Vagina (tissue), 2 donors: Measurements from ENCODE around the gene MYL11. TPM values are rescaled to one million over a fixed set of nuclear protein-coding genes. Genes with fewer than 3 reads are reported as not detected.

Source experiments
- DNase-seq, 2 donors: peaks; one replicate each; pipeline ENCODE4 v3.0.0-alpha.2; 2017; ENCODE audit errors: extremely low spot score in 2 of 2
- H3K27ac ChIP-seq: fragments of 200-600 bp; sonication (generic); one replicate; pipeline ENCODE4 v1.5.1; 2019
- H3K27me3 ChIP-seq: fragments of 200-600 bp; sonication (generic); one replicate; pipeline ENCODE4 v1.5.1; 2019
- H3K36me3 ChIP-seq, 2 donors: fragments of 200-600 bp; sonication (generic); one replicate each; pipeline ENCODE4 v1.5.1; 2017 to 2019
- H3K4me1 ChIP-seq: fragments of 200-600 bp; sonication (generic); one replicate; pipeline ENCODE4 v1.5.1; 2019
- H3K4me3 ChIP-seq, 2 donors: fragments of 200-600 bp; sonication (generic); 1 replicate in 1 of 2; 2 replicates in 1 of 2; pipeline ENCODE4 v1.5.1; 2016 to 2019
- H3K9me3 ChIP-seq: fragments of 200-600 bp; sonication (generic); one replicate; pipeline ENCODE4 v1.5.1; 2019
- POLR2A ChIP-seq, 2 donors: fragments of 450-650 bp; IDR thresholded peaks; one replicate each; pipeline ENCODE4 v1.6.1; 2017; ENCODE audit warnings: antibody characterized with exemption in 2 of 2, mild to moderate bottlenecking in 2 of 2, moderate library complexity in 2 of 2
- POLR2AphosphoS5 ChIP-seq, 2 donors: sonication (generic); formaldehyde crosslinking; IDR thresholded peaks; one replicate each; pipeline ENCODE4 v1.9.0; 2017; ENCODE audit warnings: antibody characterized with exemption in 2 of 2, mild to moderate bottlenecking in 2 of 2, low read depth in 1 of 2; ENCODE audit not compliant: insufficient read depth in 1 of 2
- intact Hi-C: fragments of 100-400 bp; cut with DNase I; formaldehyde crosslinking; loops from one replicate; pipeline ENCODE4 v1.15.1; 2023
- total RNA-seq: library from RNA; depleted of rRNA; stranded (reverse); fragments of >200 nt; gene quantifications from one replicate; pipeline ENCODE4 v1.2.3, GENCODE V29; 2016
- TF ChIP-seq, protein P1 (sequence below), 3 experiments: fragments of 450-650 bp in 2 of 3; fragments of 200-600 bp in 1 of 3; sonication (generic) in 1 of 3; IDR thresholded peaks; one replicate each; pipeline ENCODE4 v1.5.1; 2017 to 2019; ENCODE audit warnings: antibody characterized with exemption in 3 of 3, mild to moderate bottlenecking in 2 of 3, moderate library complexity in 2 of 3

The MYL11 gene
- total RNA-seq, 1 donor from 2014 or later, result not detected

DNA sequence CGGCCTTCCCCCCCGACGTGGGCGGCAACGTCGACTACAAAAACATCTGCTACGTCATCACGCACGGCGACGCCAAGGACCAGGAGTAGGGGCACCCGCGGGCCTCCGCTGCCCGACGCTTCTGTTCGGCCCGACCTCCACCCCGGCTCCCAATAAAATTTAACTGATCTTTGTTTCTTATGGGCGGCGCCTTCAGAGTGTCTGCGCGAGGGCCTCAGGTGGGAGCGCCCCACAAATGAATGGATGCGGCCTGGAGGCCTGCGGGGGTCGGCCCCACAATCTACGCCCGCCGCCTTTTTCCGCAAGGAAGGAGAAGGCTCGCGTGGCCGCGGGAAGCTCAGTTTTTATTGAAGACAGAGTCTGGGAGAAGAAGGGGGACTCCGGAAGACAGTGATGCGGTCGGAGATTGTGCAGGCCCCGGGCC, 3.2 kb downstream of the MYL11 start:
- Histone ChIP-seq H3K4me3 (peak overlapping the region; percentile 75 to 81), H3K36me3 (no peaks in the 10 kb centered on the region), H3K9me3 (no peaks in the 10 kb centered on the region), H3K4me1 (peaks cover 32% of the 10 kb centered on the region), H3K27ac (peak overlapping the region; percentile 99), H3K27me3 (no peaks in the 10 kb centered on the region)
- DNase-seq, result peak in 1 of 2 donors; percentile 99
- intact Hi-C loops, result loop anchor here (5.0 to 10.0 kb wide), 2 partner anchors 571 to 1497 kb away; partner anchors contain the start of genes MAZ and ZNF267
- TF ChIP-seq POLR2A (IDR thresholded peaks at IDR 0.05) (peak in 1 of 2 donors; percentile 38), POLR2AphosphoS5 (IDR thresholded peaks at IDR 0.05; ENCODE audit: insufficient read depth in 1 of 2, low read depth in 1 of 2) (peak in 1 of 2 donors; percentile 99)
- TF ChIP-seq, protein P1, sequence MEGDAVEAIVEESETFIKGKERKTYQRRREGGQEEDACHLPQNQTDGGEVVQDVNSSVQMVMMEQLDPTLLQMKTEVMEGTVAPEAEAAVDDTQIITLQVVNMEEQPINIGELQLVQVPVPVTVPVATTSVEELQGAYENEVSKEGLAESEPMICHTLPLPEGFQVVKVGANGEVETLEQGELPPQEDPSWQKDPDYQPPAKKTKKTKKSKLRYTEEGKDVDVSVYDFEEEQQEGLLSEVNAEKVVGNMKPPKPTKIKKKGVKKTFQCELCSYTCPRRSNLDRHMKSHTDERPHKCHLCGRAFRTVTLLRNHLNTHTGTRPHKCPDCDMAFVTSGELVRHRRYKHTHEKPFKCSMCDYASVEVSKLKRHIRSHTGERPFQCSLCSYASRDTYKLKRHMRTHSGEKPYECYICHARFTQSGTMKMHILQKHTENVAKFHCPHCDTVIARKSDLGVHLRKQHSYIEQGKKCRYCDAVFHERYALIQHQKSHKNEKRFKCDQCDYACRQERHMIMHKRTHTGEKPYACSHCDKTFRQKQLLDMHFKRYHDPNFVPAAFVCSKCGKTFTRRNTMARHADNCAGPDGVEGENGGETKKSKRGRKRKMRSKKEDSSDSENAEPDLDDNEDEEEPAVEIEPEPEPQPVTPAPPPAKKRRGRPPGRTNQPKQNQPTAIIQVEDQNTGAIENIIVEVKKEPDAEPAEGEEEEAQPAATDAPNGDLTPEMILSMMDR (IDR thresholded peaks at IDR 0.05), result no peak

DNA sequence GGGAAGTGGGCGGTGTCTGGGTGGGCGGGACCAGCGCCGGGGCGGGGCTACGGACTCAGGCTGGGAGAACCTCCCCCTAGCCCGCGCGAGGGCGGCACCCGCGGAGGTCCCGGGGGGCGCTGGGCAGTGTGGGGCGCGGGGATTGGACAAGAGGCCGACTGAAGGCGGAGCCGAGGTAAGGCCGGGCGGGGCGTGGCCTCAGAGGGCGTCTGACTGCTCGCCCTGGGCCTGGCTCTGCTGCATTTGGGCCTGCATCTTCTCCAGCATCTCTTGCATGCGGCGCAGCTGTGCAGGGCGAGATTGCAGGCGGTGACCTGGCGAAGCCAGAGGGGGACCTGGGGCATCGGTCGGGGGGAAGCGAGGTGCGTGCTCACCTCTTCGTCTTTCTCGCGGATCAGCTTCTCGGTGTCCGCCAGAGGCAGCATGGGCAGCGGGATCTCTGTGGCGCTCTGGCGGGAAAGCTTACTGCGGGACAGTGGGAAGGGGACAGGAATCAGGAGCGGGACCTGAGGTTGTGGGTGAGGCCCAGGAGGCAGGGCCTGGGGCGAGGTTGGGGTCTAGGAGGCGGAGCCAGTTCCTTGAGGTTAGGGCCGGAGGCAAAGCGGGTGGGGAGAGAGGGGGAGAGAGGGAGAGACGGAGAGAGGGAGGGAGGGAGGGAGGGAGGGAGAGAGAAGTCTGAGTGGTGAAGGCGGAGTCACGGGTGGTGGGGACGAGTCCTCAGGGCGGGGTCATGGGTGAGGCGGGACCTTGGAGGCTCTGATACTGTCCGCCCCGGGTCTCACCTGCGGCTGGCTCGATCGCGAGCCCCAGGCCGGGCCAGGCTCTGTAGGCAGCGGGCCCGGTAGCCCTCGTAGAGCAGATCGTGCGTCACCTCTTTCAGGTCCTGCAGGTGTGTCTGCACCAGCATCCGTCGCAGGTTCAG, 3.9 kb downstream of the MYL11 start:
- peak; percentile 91 to 99 for DNase-seq
- intact Hi-C loops, result loop anchor here (5.0 to 10.0 kb wide), 2 partner anchors 571 to 1496 kb away; partner anchors contain the start of genes MAZ and ZNF267
- Histone ChIP-seq H3K27ac (peak overlapping the region; percentile 99), H3K9me3 (no peaks in the 10 kb centered on the region), H3K4me1 (peaks cover 32% of the 10 kb centered on the region), H3K36me3 (no peaks in the 10 kb centered on the region), H3K4me3 (peak overlapping the region; percentile 75 to 81), H3K27me3 (no peaks in the 10 kb centered on the region)
- peak; percentile 42 to 92 for TF ChIP-seq POLR2AphosphoS5 (IDR thresholded peaks at IDR 0.05; ENCODE audit: insufficient read depth in 1 of 2, low read depth in 1 of 2)
- TF ChIP-seq, protein P1 (IDR thresholded peaks at IDR 0.05), result no peak
- TF ChIP-seq POLR2A (IDR thresholded peaks at IDR 0.05), result peak in 1 of 2 donors; percentile 68

DNA sequence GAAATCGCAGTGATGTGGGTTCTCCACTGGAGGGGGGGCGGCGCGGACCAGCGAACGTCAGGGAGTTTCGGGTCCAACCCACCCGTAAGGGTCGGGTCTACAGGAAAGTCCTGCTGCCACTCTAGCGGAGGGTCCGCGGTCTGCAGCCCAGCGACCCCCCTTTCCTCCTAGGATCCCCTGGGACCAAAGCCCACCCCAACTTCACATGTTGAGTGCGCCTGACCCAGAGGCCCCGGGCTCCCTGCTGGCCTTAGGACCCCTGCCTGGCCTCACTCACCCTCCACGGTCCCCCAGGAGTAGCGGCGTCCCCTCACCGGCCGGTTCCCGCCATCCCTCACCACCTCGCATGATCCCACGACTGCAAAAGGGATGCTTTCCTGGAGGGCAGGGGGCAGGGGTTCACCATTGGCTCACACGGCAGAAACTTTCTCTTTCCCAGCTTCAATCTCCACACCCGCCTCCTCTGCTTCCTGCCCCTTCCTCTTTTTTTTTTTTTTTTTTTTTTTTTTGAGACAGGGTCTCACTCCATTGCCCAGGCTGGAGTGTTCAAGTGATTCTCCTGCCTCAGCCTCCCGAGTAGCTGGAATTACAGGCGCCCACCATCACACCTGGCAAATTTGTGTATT, 4.7 kb downstream of the MYL11 start:
- no peaks in the 10 kb centered on the region for H3K36me3 ChIP-seq
- intact Hi-C loops, result loop anchor here (5.0 to 10.0 kb wide), 2 partner anchors 572 to 1496 kb away; partner anchors contain the start of genes MAZ and ZNF267
- peak overlapping the region; percentile 99 for H3K27ac ChIP-seq
- H3K4me1 ChIP-seq, result peaks cover 32% of the 10 kb centered on the region
- H3K9me3 ChIP-seq, result no peaks in the 10 kb centered on the region
- no peak for DNase-seq
- no peak for TF ChIP-seq POLR2AphosphoS5 (IDR thresholded peaks at IDR 0.05; ENCODE audit: insufficient read depth in 1 of 2, low read depth in 1 of 2)
- TF ChIP-seq POLR2A (IDR thresholded peaks at IDR 0.05), result no peak
- TF ChIP-seq, protein P1 (IDR thresholded peaks at IDR 0.05), result no peak
- H3K27me3 ChIP-seq, result no peaks in the 10 kb centered on the region
- peak overlapping the region; percentile 75 to 81 for H3K4me3 ChIP-seq

DNA sequence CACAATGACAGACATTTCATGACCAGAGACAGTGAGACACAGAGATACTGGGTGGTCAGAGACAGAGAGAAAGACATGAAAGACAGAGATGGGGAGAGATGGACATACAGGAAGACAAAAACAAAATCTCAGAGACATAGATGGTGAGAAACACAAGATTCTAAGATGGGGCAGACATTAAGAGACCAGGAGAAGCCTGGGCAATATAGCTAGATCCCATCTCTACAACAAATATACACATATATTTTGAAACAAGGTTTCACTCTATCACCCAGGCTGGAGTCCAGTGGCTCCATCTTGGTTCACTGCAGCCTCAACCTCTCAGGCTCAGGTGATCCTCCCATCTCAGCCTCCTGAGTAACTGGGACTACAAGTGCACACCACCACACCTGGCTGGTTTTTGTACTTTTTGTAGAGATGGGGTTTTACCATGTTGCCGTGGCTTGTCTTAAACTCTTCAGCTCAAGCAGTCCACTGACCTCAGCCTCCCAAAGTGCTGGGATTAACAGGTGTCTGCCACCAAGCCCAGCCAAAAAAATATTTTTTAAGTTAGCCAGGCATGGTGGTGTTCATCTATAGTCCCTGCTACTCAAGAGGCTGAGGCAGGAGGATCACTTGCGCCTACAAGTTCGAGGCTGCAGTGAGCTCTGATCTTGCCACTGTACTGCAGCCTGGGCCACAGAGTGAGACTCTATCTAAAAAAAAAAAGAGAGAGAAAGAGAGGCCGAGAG, 5.6 kb downstream of the MYL11 start:
- Histone ChIP-seq H3K4me3 (no peak overlapping the region), H3K9me3 (no peaks in the 10 kb centered on the region), H3K27ac (no peak overlapping the region), H3K27me3 (no peaks in the 10 kb centered on the region), H3K4me1 (peaks cover 32% of the 10 kb centered on the region), H3K36me3 (no peaks in the 10 kb centered on the region)
- TF ChIP-seq POLR2AphosphoS5 (IDR thresholded peaks at IDR 0.05; ENCODE audit: insufficient read depth in 1 of 2, low read depth in 1 of 2) (no peak), POLR2A (IDR thresholded peaks at IDR 0.05) (no peak)
- TF ChIP-seq, protein P1 (IDR thresholded peaks at IDR 0.05), result no peak
- DNase-seq, result no peak
- intact Hi-C loops, result no loop called here
